ENCODE data around the gene TMC6.

TMC6 gene

DNA sequence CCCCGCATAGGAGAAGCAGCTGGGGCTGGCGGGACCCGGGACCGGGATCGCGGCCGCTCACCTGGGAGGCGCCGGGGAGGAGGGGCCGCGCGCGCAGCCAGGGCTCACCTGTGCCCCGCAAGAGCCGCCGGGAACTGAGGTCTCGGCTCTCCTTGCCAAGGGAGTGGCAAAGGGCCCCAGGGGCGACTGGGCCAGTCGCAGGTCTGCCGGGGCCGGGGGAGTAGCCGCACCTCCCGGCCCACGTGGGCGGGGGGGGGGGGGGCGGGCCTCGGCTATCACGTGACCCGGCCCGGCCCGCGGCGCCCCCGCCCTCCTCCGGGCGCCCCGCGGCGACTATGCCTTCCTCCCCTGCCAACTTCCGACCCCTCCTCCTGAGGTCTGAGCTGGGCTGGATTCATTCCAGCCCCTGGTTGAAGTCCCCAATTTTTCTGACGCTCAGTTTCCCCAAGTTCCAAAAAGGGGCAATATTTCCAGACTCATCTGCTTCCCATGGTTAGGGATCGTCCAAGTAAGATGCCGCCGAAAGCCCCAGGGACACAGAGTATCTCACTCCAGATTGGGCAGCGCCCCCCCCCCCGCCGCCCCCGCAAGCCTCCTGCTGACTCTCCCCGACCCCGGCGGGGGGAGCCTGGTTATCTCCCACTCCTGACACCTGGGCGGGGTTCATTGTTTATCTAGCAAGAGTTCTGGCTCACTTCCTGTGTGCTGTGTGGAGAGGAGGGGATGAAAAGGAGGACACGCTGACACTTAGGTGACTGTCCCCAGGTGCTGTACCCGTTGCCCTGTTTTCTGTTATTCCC lies at the start of gene TMC6:
TSS of gene TMC6 (minus strand) at position 205 of the 800 bp plus-strand sequence. CDS start 1,923 bp downstream, outside the sequence.
- no peaks in the 10 kb centered on the region for H3K9me3 Mint-ChIP-seq
- DNase-seq, result peak; percentile 64
- H3K27ac Mint-ChIP-seq, result peak within 1 kb of the TSS; percentile 90
- H3K4me1 Mint-ChIP-seq, result peaks cover 37% of the 10 kb centered on the region
- no peak for TF ChIP-seq CTCF (IDR thresholded peaks at IDR 0.05)
- peak within 1 kb of the TSS; percentile 90 for H3K4me3 Mint-ChIP-seq
- peaks cover 2% of the 10 kb centered on the region for H3K36me3 Mint-ChIP-seq (ENCODE audit: low read depth)
- H3K27me3 Mint-ChIP-seq (ENCODE audit: low read depth, poor library complexity), result peaks cover 19% of the 10 kb centered on the region

DNA sequence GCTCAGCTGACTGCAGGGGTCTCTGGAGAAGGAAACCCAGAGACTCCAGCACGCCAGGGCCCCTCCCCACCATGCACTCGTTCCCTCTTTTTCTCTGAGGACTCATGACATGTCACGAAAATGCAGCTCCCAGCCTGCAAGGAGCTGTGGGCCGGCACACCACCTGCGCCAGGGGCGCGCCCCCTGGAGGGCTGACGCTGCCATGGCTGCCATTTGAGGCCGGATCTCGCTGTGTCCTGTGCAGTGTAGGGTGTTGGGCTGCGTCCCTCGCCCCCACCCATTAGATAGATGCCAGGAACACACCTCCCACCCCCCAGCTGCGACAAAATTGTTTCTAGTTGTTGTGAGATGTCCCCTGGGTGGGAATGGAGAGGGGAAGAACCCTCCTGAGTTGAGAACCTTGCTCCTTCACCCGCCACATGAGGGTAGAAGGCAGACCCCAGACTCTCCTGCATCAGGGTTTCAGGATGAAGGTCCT lies 48.0 kb upstream of the TMC6 start:
- Mint-ChIP-seq H3K4me3 (no peak overlapping the region), H3K36me3 (ENCODE audit: low read depth) (peaks cover 46% of the 10 kb centered on the region), H3K27ac (no peak overlapping the region), H3K9me3 (no peaks in the 10 kb centered on the region), H3K4me1 (peaks cover 19% of the 10 kb centered on the region), H3K27me3 (ENCODE audit: low read depth, poor library complexity) (no peaks in the 10 kb centered on the region)
- peak; percentile 81 for DNase-seq
- TF ChIP-seq CTCF (IDR thresholded peaks at IDR 0.05), result peak; percentile 95

- no peak for TF ChIP-seq CTCF (IDR thresholded peaks at IDR 0.05)
- Mint-ChIP-seq H3K9me3 (no peaks in the 10 kb centered on the region), H3K27ac (no peak overlapping the region), H3K36me3 (ENCODE audit: low read depth) (peaks cover 39% of the 10 kb centered on the region), H3K27me3 (ENCODE audit: low read depth, poor library complexity) (peaks cover 3% of the 10 kb centered on the region), H3K4me3 (no peak overlapping the region), H3K4me1 (peaks cover 19% of the 10 kb centered on the region)
- no peak for DNase-seq
These were observed 47.1 kb upstream of the TMC6 start for GRCh38 chr17:78175643-78175981.

GRCh38 chr17:78174870-78175642 lies 46.5 kb upstream of the TMC6 start:
- H3K9me3 Mint-ChIP-seq, result no peaks in the 10 kb centered on the region
- peaks cover 34% of the 10 kb centered on the region for H3K36me3 Mint-ChIP-seq (ENCODE audit: low read depth)
- H3K4me1 Mint-ChIP-seq, result peaks cover 19% of the 10 kb centered on the region
- no peak for TF ChIP-seq CTCF (IDR thresholded peaks at IDR 0.05)
- H3K27me3 Mint-ChIP-seq (ENCODE audit: low read depth, poor library complexity), result peaks cover 3% of the 10 kb centered on the region
- H3K4me3 Mint-ChIP-seq, result no peak overlapping the region
- peak overlapping the region; percentile 32 for H3K27ac Mint-ChIP-seq
- DNase-seq, result no peak

DNA sequence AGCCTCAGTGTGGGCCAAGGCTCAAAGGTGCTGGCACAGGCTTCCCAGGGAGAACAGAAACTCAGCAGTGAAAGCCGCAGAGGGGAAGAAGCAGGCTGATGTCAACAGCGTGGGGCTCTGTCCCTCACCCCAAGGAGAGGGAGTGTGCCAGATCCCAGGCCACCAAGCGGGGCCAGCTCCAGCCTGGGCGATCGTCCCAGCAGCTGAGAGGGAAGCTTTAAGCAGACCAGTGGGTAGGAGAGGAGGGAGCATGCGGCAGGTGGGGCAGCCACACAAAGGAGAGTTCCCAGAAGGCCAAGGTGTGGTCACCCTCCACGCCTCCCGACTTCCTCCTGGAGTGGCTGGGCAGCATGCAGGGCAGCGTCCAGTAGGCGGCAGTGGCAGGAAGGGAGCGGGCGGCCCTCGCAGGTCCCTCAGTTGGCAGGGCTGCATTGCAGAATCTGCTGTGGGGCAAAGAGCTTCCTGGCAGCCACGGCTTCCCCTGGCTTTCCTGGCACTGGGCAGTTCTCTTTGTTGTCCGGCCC lies 45.9 kb upstream of the TMC6 start:
- peak overlapping the region; percentile 75 for H3K27ac Mint-ChIP-seq

More for the DNA sequence above, 45.9 kb upstream of the TMC6 start:
- TF ChIP-seq CTCF (IDR thresholded peaks at IDR 0.05), result no peak
- H3K36me3 Mint-ChIP-seq (ENCODE audit: low read depth), result peaks cover 28% of the 10 kb centered on the region
- no peak for DNase-seq
- no peak overlapping the region for H3K4me3 Mint-ChIP-seq
- H3K27me3 Mint-ChIP-seq (ENCODE audit: low read depth, poor library complexity), result peaks cover 3% of the 10 kb centered on the region
- peaks cover 19% of the 10 kb centered on the region for H3K4me1 Mint-ChIP-seq
- H3K9me3 Mint-ChIP-seq, result no peaks in the 10 kb centered on the region

Measured in nephron progenitor cell (in vitro differentiated cells).